ENCODE measurements around the gene GJB3. TPM values are rescaled to one million over a fixed set of nuclear protein-coding genes. Genes with fewer than 3 reads are reported as not detected.
"Not testable (repeated sequence)": the region's sequence is repeated elsewhere in the genome, so short reads cannot be mapped to it uniquely, and the experiment has no call there.

Gene GJB3
- not detected for total RNA-seq
- polyA plus RNA-seq = not detected
- long read RNA-seq, donor 1 = 0 reads
- long read RNA-seq, donor 2 = 0 reads
- long read RNA-seq, donor 3 = 0 reads

DNA sequence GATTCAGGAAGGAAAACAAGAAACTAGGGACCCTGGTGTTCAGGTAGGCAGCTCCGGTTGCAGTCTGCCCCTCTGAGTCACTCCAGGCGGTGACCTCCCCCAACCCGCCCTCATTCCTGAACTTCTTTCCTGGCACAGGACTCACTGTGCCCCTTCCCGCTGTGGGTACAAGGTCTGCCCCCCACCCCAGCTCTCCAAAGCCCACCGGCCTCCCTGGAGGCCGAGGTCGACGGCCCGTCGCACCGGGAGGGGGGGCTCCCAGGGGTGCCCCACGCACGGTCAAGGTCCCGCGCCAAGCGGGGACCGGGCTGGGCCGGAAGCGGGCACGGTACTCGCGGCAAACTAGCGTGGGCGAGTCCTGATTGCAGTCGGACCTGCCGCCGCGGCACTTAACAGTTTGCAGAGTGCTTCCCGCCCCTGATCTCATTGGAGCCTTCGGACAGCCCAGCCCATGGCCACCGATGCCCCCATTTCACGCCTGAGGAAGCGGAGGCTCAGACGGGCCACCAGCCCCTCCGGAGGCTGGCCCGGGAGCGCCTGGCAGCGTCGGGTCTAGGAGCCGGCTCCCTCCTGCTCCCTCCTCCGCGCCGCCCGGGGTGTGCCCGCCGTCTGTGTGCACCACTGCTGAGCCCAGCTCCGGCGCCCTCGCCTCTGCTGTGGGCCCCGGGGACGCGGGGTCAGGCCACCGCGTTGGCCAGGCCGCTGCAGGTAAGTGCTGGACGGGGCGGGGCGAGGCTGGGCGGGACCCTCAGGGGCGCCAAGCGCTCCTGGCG, at the start of gene GJB3:
Gene GJB3, plus strand, starts transcription at position 144 of the 773 bp plus-strand sequence. CDS start 3,549 bp downstream, outside the sequence.
- no peaks in the 10 kb centered on the region for H3K36me3 ChIP-seq
- peaks cover 0 to 14% (median 10%) of the 10 kb centered on the region in 12 donors for H3K4me1 ChIP-seq
- H3K27me3 ChIP-seq = peaks cover 19 to 67% (median 34%) of the 10 kb centered on the region in 9 donors
- H3K9me3 ChIP-seq = no peaks in the 10 kb centered on the region
- TF ChIP-seq, protein P1, sequence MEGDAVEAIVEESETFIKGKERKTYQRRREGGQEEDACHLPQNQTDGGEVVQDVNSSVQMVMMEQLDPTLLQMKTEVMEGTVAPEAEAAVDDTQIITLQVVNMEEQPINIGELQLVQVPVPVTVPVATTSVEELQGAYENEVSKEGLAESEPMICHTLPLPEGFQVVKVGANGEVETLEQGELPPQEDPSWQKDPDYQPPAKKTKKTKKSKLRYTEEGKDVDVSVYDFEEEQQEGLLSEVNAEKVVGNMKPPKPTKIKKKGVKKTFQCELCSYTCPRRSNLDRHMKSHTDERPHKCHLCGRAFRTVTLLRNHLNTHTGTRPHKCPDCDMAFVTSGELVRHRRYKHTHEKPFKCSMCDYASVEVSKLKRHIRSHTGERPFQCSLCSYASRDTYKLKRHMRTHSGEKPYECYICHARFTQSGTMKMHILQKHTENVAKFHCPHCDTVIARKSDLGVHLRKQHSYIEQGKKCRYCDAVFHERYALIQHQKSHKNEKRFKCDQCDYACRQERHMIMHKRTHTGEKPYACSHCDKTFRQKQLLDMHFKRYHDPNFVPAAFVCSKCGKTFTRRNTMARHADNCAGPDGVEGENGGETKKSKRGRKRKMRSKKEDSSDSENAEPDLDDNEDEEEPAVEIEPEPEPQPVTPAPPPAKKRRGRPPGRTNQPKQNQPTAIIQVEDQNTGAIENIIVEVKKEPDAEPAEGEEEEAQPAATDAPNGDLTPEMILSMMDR (IDR thresholded peaks at IDR 0.05) = no peak
- TF ChIP-seq POLR2A (IDR thresholded peaks at IDR 0.05) = no peak
- peak in 1 of 4 donors; percentile 27 for ATAC-seq
- 2 to 13% (median 4%) methylated on average over 4 to 62 of the region's 62 CpGs for WGBS, 4 donors
- intact Hi-C loops (cut with DNase I) = no loop called here
- no peak within 1 kb of the TSS for H3K27ac ChIP-seq
- no peak for DNase-seq
- peak within 1 kb of the TSS in 10 of 12 donors; percentile 3 to 38 (median 28) for H3K4me3 ChIP-seq

DNA sequence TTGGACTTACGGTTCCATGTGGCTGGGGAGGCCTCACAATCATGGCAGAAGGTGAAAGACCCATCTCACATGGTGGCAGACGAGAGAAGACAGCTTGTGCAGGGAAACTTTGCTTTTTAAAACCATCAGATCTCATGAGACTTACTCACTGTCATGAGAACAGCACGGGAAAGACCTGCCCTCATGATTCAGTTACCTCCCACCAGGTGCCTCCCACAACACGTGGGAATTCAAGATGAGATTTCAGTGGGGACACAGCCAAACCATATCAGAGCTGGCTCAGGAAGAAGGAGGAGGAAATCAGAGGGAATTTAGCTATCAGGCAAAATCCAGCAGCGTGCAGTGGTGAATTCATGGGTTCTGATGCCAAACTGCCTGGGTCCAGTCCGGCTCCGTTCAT, 48.2 kb upstream of the GJB3 start:
- H3K27me3 ChIP-seq = peaks cover 0 to 29% (median 0%) of the 10 kb centered on the region in 9 donors
- WGBS, 4 donors = 43 to 75% (median 58%) methylated on average over 6 to 7 of the region's 7 CpGs
- DNase-seq; H3K4me1 ChIP-seq; H3K36me3 ChIP-seq; H3K27ac ChIP-seq; H3K9me3 ChIP-seq; ATAC-seq; intact Hi-C loops (cut with DNase I); H3K4me3 ChIP-seq: not testable (repeated sequence)

DNA sequence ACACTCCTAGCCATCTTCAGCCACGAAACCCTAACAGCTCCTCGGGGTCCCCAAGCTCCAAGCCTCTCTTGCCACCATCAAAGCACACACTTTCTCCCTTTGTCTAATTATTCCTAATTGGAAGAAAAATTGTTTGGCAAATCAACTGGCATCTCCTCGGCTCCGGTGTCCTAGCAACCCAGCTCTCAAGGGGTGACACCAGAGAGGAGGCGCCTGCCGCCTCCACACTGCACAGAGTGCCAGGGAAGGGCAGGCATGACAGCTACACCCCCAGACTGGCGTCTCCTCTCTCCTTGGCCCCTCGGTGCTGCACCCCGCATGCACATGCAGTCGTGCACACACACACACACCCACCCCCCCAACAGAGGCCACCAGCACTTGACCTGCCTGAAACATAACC, 44.3 kb upstream of the GJB3 start:
- Histone ChIP-seq H3K27ac (no peak overlapping the region), H3K9me3 (no peaks in the 10 kb centered on the region), H3K4me1 (no peaks in the 10 kb centered on the region), H3K4me3 (no peak overlapping the region), H3K27me3 (peaks cover 0 to 38% (median 0%) of the 10 kb centered on the region in 9 donors), H3K36me3 (no peaks in the 10 kb centered on the region)
- 76 to 83% (median 81%) methylated on average over 10 of the region's 10 CpGs for WGBS, 4 donors
- intact Hi-C loops (cut with DNase I) = no loop called here
- no peak for DNase-seq
- ATAC-seq = no peak
- TF ChIP-seq, protein P1 (IDR thresholded peaks at IDR 0.05) = no peak
- no peak for TF ChIP-seq POLR2A (IDR thresholded peaks at IDR 0.05)

DNA sequence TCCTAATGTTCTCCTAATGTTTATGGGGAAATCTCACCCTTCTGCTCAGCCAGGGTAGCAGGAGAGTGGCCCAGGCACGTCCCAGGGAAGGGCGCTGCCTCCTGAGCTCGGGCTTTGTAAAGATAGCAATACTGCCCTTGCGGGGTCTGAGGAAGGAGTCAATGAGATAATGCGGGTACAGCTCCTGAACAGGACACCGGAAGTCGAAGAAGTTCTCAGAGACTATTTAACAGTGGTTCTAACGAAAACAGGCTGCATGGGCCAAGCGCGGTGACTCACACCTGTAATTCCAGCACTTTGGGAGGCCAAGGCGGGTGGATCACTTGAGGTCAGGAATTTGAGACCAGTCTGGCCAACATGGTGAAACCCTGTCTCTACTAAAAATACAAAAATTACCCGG, 43.8 kb upstream of the GJB3 start:
- DNase-seq; H3K4me1 ChIP-seq; ATAC-seq; H3K4me3 ChIP-seq; H3K9me3 ChIP-seq; H3K27ac ChIP-seq; intact Hi-C loops (cut with DNase I); H3K36me3 ChIP-seq: not testable (repeated sequence)
- WGBS, 4 donors = 72 to 81% (median 79%) methylated on average over 12 of the region's 12 CpGs
- H3K27me3 ChIP-seq = peaks cover 0 to 38% (median 0%) of the 10 kb centered on the region in 9 donors

DNA sequence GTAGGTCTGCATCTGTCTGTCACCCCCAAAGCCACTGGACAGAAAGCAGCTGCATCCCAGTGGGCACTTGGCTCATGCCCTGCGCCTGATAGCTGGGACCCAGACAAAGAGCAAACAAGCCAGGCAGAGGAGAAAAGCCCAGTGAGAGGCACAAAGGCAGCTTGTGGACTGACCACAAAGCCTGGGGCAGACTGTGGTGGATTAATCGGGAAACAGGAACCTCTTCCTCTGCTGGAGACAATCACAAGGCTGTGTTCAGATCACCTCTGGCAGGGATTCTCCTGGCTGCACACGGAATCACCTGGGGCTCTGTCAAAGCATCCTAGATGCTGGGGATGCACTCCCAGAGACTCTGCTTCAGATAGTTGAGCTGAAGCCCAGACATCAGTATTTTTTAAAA, 41.4 kb upstream of the GJB3 start:
- WGBS, 4 donors = 43 to 72% (median 52%) methylated on average over 3 of the region's 3 CpGs
- intact Hi-C loops (cut with DNase I) = loop anchor here in 9 of 10 donors (2.0 to 10.0 kb wide), 12 partner anchors 277 to 1107 kb away; no protein-coding TSS in a partner anchor
- H3K9me3 ChIP-seq = no peaks in the 10 kb centered on the region
- no peak for TF ChIP-seq POLR2A (IDR thresholded peaks at IDR 0.05)
- TF ChIP-seq, protein P1 (IDR thresholded peaks at IDR 0.05) = no peak
- H3K36me3 ChIP-seq = no peaks in the 10 kb centered on the region
- H3K4me3 ChIP-seq = no peak overlapping the region
- H3K27me3 ChIP-seq = peaks cover 0 to 34% (median 0%) of the 10 kb centered on the region in 9 donors
- ATAC-seq = no peak
- DNase-seq = no peak
- no peaks in the 10 kb centered on the region for H3K4me1 ChIP-seq
- no peak overlapping the region for H3K27ac ChIP-seq

Measured in heart left ventricle (tissue), 16 donors.